CD14-positive monocyte (primary cell): Measurements from ENCODE around the gene GRIK4. TPM values are rescaled to one million over a fixed set of nuclear protein-coding genes. Genes with fewer than 3 reads are reported as not detected.

Experiments
- DNase-seq, 3 donors: peaks; one replicate each; pipeline ENCODE4 v3.0.0-alpha.2; 2011 to 2022
- H2AFZ ChIP-seq: 2 replicates; pipeline ENCODE4 v1.6.0; 2012; ENCODE audit warnings: mild to moderate bottlenecking, low read depth, low read length, inconsistent platforms; ENCODE audit not compliant: insufficient read depth, poor library complexity, severe bottlenecking
- H3K27ac ChIP-seq, 2 donors: 1 replicate in 1 of 2; 2 replicates in 1 of 2; pipeline ENCODE4 v1.5.1; 2012 to 2013; ENCODE audit warnings: low read length in 2 of 2, control low read depth in 1 of 2, inconsistent platforms in 1 of 2, low read depth in 1 of 2, mild to moderate bottlenecking in 1 of 2
- H3K27me3 ChIP-seq, 2 donors: one replicate each; pipeline versions ENCODE4 v1.6.0 to v1.6.1; 2011 to 2013; ENCODE audit warnings: low read length in 2 of 2; ENCODE audit not compliant: control insufficient read depth in 2 of 2, insufficient read depth in 2 of 2
- H3K36me3 ChIP-seq, 2 donors: replicated peaks in 1 of 2; 1 replicate in 1 of 2; 2 replicates in 1 of 2; pipeline versions ENCODE4 v1.5.1 to v1.6.1; 2012 to 2013; ENCODE audit warnings: low read length in 2 of 2, control low read depth in 1 of 2, inconsistent platforms in 1 of 2, mild to moderate bottlenecking in 1 of 2; ENCODE audit not compliant: insufficient read depth in 2 of 2, control insufficient read depth in 1 of 2
- H3K4me1 ChIP-seq, 2 donors: 1 replicate in 1 of 2; 2 replicates in 1 of 2; pipeline versions ENCODE4 v1.5.1 to v1.6.1; 2012 to 2013; ENCODE audit warnings: low read length in 2 of 2, control low read depth in 1 of 2, inconsistent platforms in 1 of 2, mild to moderate bottlenecking in 1 of 2, moderate library complexity in 1 of 2; ENCODE audit not compliant: insufficient read depth in 2 of 2, control insufficient read depth in 1 of 2
- H3K4me2 ChIP-seq: replicated peaks from 2 replicates; pipeline ENCODE3; 2012; ENCODE audit warnings: low read length, moderate library complexity, mild to moderate bottlenecking; ENCODE audit not compliant: poor library complexity, severe bottlenecking; ENCODE audit errors: extremely low read depth
- H3K4me3 ChIP-seq, 3 experiments: fragments of 200-600 bp in 1 of 3; sonication (generic) in 1 of 3; replicated peaks in 1 of 3; 1 replicate in 2 of 3; 2 replicates in 1 of 3; pipeline ENCODE4 v1.5.1; 2011 to 2013; ENCODE audit warnings: low read length in 3 of 3, mild to moderate bottlenecking in 3 of 3, control low read depth in 2 of 3, low read depth in 2 of 3, inconsistent platforms in 1 of 3, moderate library complexity in 1 of 3
- H3K79me2 ChIP-seq: 2 replicates; pipeline ENCODE4 v1.6.0; 2012; ENCODE audit warnings: mild to moderate bottlenecking, control low read depth, inconsistent platforms, low read length, moderate library complexity; ENCODE audit not compliant: insufficient read depth
- H3K9ac ChIP-seq: 2 replicates; pipeline ENCODE4 v1.6.0; 2017; ENCODE audit warnings: low read length, mild to moderate bottlenecking; ENCODE audit not compliant: insufficient read depth, poor library complexity, severe bottlenecking
- H3K9me3 ChIP-seq, 2 donors: replicated peaks in 1 of 2; 1 replicate in 1 of 2; 2 replicates in 1 of 2; pipeline versions ENCODE4 v1.5.1 to v1.6.1; 2012 to 2013; ENCODE audit warnings: low read length in 2 of 2, control low read depth in 1 of 2; ENCODE audit not compliant: control insufficient read depth in 1 of 2, insufficient read depth in 1 of 2
- H4K20me1 ChIP-seq: 2 replicates; pipeline ENCODE4 v1.6.0; 2012; ENCODE audit warnings: mild to moderate bottlenecking, low read length, control low read depth, moderate library complexity; ENCODE audit not compliant: insufficient read depth
- H3K27ac Mint-ChIP-seq, 7 donors: one replicate each; pipeline ENCODE4 v1.8.0; 2020; ENCODE audit warnings: mild to moderate bottlenecking in 7 of 7, mixed read lengths in 7 of 7, moderate library complexity in 6 of 7, inconsistent platforms in 2 of 7
- H3K27me3 Mint-ChIP-seq, 3 donors: one replicate each; pipeline ENCODE4 v1.8.0; 2021 to 2022; ENCODE audit warnings: low read depth in 3 of 3, mild to moderate bottlenecking in 3 of 3, mixed read lengths in 3 of 3, moderate library complexity in 3 of 3, inconsistent platforms in 1 of 3
- H3K36me3 Mint-ChIP-seq, 2 donors: one replicate each; pipeline ENCODE4 v1.8.0; 2020; ENCODE audit warnings: mixed read lengths in 2 of 2, inconsistent platforms in 1 of 2, mild to moderate bottlenecking in 1 of 2
- H3K4me1 Mint-ChIP-seq: one replicate; pipeline ENCODE4 v1.8.0; 2020; ENCODE audit warnings: mild to moderate bottlenecking, mixed read lengths
- H3K4me3 Mint-ChIP-seq, 2 donors: one replicate each; pipeline ENCODE4 v1.8.0; 2020; ENCODE audit warnings: mild to moderate bottlenecking in 2 of 2, mixed read lengths in 2 of 2, moderate library complexity in 1 of 2
- H3K9me3 Mint-ChIP-seq, 7 donors: one replicate each; pipeline ENCODE4 v1.8.0; 2020 to 2022; ENCODE audit warnings: mixed read lengths in 7 of 7, mild to moderate bottlenecking in 6 of 7, moderate library complexity in 6 of 7, inconsistent platforms in 2 of 7
- WGBS: methylation state at CpG from one replicate; pipeline ENCODE4 v1.1.5; 2013; ENCODE audit warnings: missing lambda C conversion rate; ENCODE audit not compliant: insufficient coverage; 5-methylcytosine and 5-hydroxymethylcytosine counted together
- intact Hi-C, 2 donors: fragments of 100-400 bp; cut with micrococcal nuclease; formaldehyde crosslinking; loops; one replicate each; pipeline versions ENCODE4 v1.15.0 to v1.15.1; 2023
- polyA plus RNA-seq, 3 donors: library from polyadenylated mRNA; depleted of rRNA in 1 of 3; unstranded in 2 of 3; stranded (reverse) in 1 of 3; fragments of 300-500 nt in 2 of 3; fragments of >200 nt in 1 of 3; fragmentation: Illumina TruSeq in 2 of 3; gene quantifications; 1 replicate in 2 of 3; 2 replicates in 1 of 3; pipeline ENCODE4 v1.2.3, GENCODE V29; 2012 to 2021
- TF ChIP-seq, protein P1 (sequence below): fragments of 200-600 bp; IDR thresholded peaks from one replicate; pipeline ENCODE4 v1.8.0; 2022; ENCODE audit warnings: antibody characterized with exemption, mild to moderate bottlenecking

Gene GRIK4
- polyA plus RNA-seq, 3 donors: not detected

DNA sequence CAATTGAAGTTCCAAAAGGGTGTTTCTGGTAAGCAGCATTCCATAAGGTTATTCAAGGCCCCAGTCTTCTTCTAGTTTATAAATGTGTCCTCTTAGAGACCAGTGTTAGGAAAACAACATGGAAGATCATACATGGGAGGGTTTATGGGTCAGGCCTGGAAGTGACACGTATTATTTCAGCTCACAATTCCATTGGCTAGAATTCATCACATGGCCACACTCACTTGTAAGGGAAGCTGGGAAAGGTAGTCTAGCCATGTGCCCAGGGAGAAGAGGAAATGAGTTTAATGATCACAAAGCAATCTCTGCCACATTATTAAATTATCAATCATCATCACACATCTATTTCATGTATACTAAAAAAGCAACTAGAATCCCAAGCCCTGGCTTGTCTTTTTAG is 330.6 kb downstream of the GRIK4 start:
- Histone ChIP-seq H4K20me1 (no peaks in the 10 kb centered on the region), H3K4me3 (no peak overlapping the region), H2AFZ (no peak overlapping the region), H3K4me1 (peaks cover 4 to 9% of the 10 kb centered on the region in 2 donors), H3K27ac (no peak overlapping the region), H3K27me3 (peaks cover 0 to 2% of the 10 kb centered on the region in 2 donors), H3K9ac (no peak overlapping the region), H3K36me3 (no peaks in the 10 kb centered on the region), H3K79me2 (no peaks in the 10 kb centered on the region), H3K4me2 (no peak overlapping the region), H3K9me3 (no peaks in the 10 kb centered on the region)
- Mint-ChIP-seq H3K36me3 (no peaks in the 10 kb centered on the region), H3K27ac (no peak overlapping the region), H3K4me3 (no peak overlapping the region), H3K4me1 (peaks cover 9% of the 10 kb centered on the region), H3K27me3 (peaks cover 0 to 4% (median 2%) of the 10 kb centered on the region in 3 donors), H3K9me3 (peaks cover 0 to 2% (median 0%) of the 10 kb centered on the region in 7 donors)
- intact Hi-C loops: no loop called here
- TF ChIP-seq, protein P1, sequence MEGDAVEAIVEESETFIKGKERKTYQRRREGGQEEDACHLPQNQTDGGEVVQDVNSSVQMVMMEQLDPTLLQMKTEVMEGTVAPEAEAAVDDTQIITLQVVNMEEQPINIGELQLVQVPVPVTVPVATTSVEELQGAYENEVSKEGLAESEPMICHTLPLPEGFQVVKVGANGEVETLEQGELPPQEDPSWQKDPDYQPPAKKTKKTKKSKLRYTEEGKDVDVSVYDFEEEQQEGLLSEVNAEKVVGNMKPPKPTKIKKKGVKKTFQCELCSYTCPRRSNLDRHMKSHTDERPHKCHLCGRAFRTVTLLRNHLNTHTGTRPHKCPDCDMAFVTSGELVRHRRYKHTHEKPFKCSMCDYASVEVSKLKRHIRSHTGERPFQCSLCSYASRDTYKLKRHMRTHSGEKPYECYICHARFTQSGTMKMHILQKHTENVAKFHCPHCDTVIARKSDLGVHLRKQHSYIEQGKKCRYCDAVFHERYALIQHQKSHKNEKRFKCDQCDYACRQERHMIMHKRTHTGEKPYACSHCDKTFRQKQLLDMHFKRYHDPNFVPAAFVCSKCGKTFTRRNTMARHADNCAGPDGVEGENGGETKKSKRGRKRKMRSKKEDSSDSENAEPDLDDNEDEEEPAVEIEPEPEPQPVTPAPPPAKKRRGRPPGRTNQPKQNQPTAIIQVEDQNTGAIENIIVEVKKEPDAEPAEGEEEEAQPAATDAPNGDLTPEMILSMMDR: no peak
- no peak for DNase-seq
- WGBS: no CpG with 5 or more reads among the region's 1 CpG

DNA sequence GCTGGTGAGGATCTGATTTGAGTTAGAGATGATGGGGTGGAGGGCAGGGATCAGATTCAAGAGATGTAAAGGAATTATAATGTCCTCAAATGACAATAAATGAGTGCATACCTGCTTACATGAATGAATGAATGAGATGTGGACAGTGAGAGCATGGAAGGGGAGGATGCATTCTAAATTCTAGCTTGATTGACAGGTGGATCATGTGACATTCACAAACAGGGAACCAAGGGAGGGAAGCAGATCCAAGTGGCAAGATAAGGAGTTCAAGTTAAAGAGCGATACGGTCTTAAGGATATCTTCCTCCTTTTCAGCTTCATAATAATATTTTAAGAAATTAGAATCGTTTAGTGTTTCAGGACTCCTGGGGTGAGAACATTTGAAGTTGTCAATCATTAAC is 341.9 kb downstream of the GRIK4 start:
- Histone ChIP-seq H3K79me2 (no peaks in the 10 kb centered on the region), H3K36me3 (no peaks in the 10 kb centered on the region), H3K9ac (no peak overlapping the region), H3K4me1 (no peaks in the 10 kb centered on the region), H4K20me1 (no peaks in the 10 kb centered on the region), H3K4me2 (no peak overlapping the region), H2AFZ (no peak overlapping the region), H3K27me3 (no peaks in the 10 kb centered on the region), H3K9me3 (no peaks in the 10 kb centered on the region), H3K27ac (no peak overlapping the region), H3K4me3 (no peak overlapping the region)
- Mint-ChIP-seq H3K4me3 (no peak overlapping the region), H3K27me3 (peaks cover 4 to 5% (median 4%) of the 10 kb centered on the region in 3 donors), H3K36me3 (no peaks in the 10 kb centered on the region), H3K27ac (no peak overlapping the region), H3K4me1 (no peaks in the 10 kb centered on the region), H3K9me3 (no peaks in the 10 kb centered on the region)
- DNase-seq: no peak
- TF ChIP-seq, protein P1: no peak
- no CpG with 5 or more reads among the region's 3 CpGs for WGBS
- intact Hi-C loops: no loop called here
